K562 (cell line): Measurements from ENCODE around the gene ENTPD5. TPM values are rescaled to one million over a fixed set of nuclear protein-coding genes. Genes with fewer than 3 reads are reported as not detected.

ENCODE experiments used
- ATAC-seq: fragments of 200-7000 bp; cut with Tn5 transposase; 3 replicates; pipeline ENCODE4 v1.9.1; 2020; ENCODE audit warnings: moderate library complexity
- BruUV-seq: library from RNA; stranded (reverse); fragments of 400-500 nt; replicated peaks from 2 replicates; lab custom pipeline; 2021; lab: Mats Ljungman, UMichigan
- CTCF ChIA-PET: fragments of 300-600 bp; formaldehyde crosslinking; extraction: SDS; loops from one replicate; lab custom pipeline; 2021; ENCODE audit warnings: low intra/inter-chr PET ratio; lab: Yijun Ruan, JAX
- POLR2A ChIA-PET: fragments of 300-600, 350-650 bp; sonication (Branson Sonifier 250); formaldehyde crosslinking; extraction: SDS; loops from one replicate; lab custom pipeline; 2021; ENCODE audit warnings: antibody characterized with exemption, inconsistent platforms; lab: Yijun Ruan, JAX
- DNase-seq, 4 experiments: peaks; one replicate each; pipeline versions ENCODE4 v3.0.0 to v3.0.0-alpha.2; 2011 to 2018; ENCODE audit warnings: low spot score in 3 of 4, mixed read lengths in 3 of 4; ENCODE audit errors: extremely low read depth in 1 of 4
- FAIRE-seq: peaks from 2 replicates; lab custom pipeline; 2011; peaks lifted over from hg19 to GRCh38; lab: Jason Lieb, UNC
- H2AFZ ChIP-seq: 2 replicates; pipeline ENCODE4 v1.6.0; 2011; ENCODE audit warnings: low read depth, low read length, control low read depth, inconsistent platforms
- H3K27ac ChIP-seq: fragments of 200-600 bp; 3 replicates; pipeline ENCODE4 v1.8.0; 2011; ENCODE audit warnings: low read depth, mild to moderate bottlenecking, control low read depth, inconsistent platforms, low read length, moderate library complexity, mixed read lengths; ENCODE audit errors: extremely low read depth
- H3K27me3 ChIP-seq, 2 experiments: fragments of 300-600 bp in 1 of 2; 2 replicates in 1 of 2; 3 replicates in 1 of 2; pipeline versions ENCODE4 v1.6.0 to v1.8.0; 2011; ENCODE audit warnings: inconsistent platforms in 2 of 2, low read length in 2 of 2, mild to moderate bottlenecking in 1 of 2, mixed read lengths in 1 of 2, moderate library complexity in 1 of 2; ENCODE audit not compliant: control insufficient read depth in 2 of 2, insufficient read depth in 2 of 2
- H3K36me3 ChIP-seq: fragments of 300-600 bp; 3 replicates; pipeline ENCODE4 v1.8.0; 2011; ENCODE audit warnings: mild to moderate bottlenecking, low read length, inconsistent platforms; ENCODE audit not compliant: control insufficient read depth, insufficient read depth
- H3K4me1 ChIP-seq, 2 experiments: fragments of 200-600 bp in 1 of 2; replicated peaks in 1 of 2; 2 replicates in 1 of 2; 3 replicates in 1 of 2; pipeline versions ENCODE4 v1.5.1 to v1.8.0; 2011; ENCODE audit warnings: inconsistent platforms in 2 of 2, low read length in 2 of 2, mild to moderate bottlenecking in 1 of 2, mixed read lengths in 1 of 2, moderate library complexity in 1 of 2; ENCODE audit not compliant: control insufficient read depth in 2 of 2, insufficient read depth in 2 of 2
- H3K4me2 ChIP-seq: 2 replicates; pipeline ENCODE4 v1.6.1; 2011; ENCODE audit warnings: low read length, control low read depth, inconsistent platforms, mixed read lengths; ENCODE audit not compliant: insufficient read depth
- H3K4me3 ChIP-seq: fragments of 200-600 bp; sonication (generic), shearing (Covaris generic); 2 replicates; pipeline ENCODE4 v1.5.1; 2016; ENCODE audit warnings: control low read depth, inconsistent platforms
- H3K79me2 ChIP-seq: fragments of 200-600 bp; 3 replicates; pipeline ENCODE4 v1.8.0; 2011; ENCODE audit warnings: low read length, inconsistent platforms; ENCODE audit not compliant: control insufficient read depth, insufficient read depth
- H3K9ac ChIP-seq, 2 experiments: 2 replicates each; pipeline versions ENCODE4 v1.6.0 to v1.6.1; 2011; ENCODE audit warnings: low read depth in 2 of 2, low read length in 2 of 2, control low read depth in 1 of 2, inconsistent platforms in 1 of 2, mild to moderate bottlenecking in 1 of 2, mixed read lengths in 1 of 2; ENCODE audit not compliant: insufficient read depth in 1 of 2
- H3K9me1 ChIP-seq: one replicate; pipeline ENCODE4 v1.6.0; 2011; ENCODE audit warnings: inconsistent platforms, mild to moderate bottlenecking, low read length, moderate library complexity; ENCODE audit not compliant: control insufficient read depth, insufficient read depth
- H3K9me3 ChIP-seq: replicated peaks from 2 replicates; pipeline ENCODE4 v1.5.1; 2011; ENCODE audit warnings: low read depth, low read length, inconsistent platforms; ENCODE audit not compliant: control insufficient read depth, insufficient read depth
- H4K20me1 ChIP-seq: replicated peaks from 2 replicates; pipeline ENCODE4 v1.6.1; 2011; ENCODE audit warnings: low read length, inconsistent platforms, mixed read lengths; ENCODE audit not compliant: control insufficient read depth, insufficient read depth
- CEBPB ChIP-seq: fragments of 450-650 bp; IDR thresholded peaks from 2 replicates; pipeline ENCODE4 v1.6.1; 2016; ENCODE audit warnings: missing genetic modification characterization, missing compliant biosample characterization
- MBD2 ChIP-seq: sonication (generic); IDR thresholded peaks from 2 replicates; pipeline ENCODE4 v1.6.1; 2016; ENCODE audit warnings: low read depth, borderline replicate concordance
- NFXL1 ChIP-seq: fragments of 450-650 bp; formaldehyde crosslinking; IDR thresholded peaks from 2 replicates; pipeline ENCODE4 v1.4.0; 2021; ENCODE audit warnings: mild to moderate bottlenecking
- SNRNP70 ChIP-seq: fragments of 200-400 bp; formaldehyde crosslinking; optimal IDR thresholded peaks from 2 replicates; pipeline ENCODE3; 2017; ENCODE audit warnings: low read depth, low read length
- ZFP36 ChIP-seq: fragments of 150-350 bp; IDR thresholded peaks from 2 replicates; pipeline ENCODE4 v1.6.1; 2018; ENCODE audit warnings: low read length, low read depth; ENCODE audit not compliant: partially characterized antibody
- WGBS: fragments of 100-300 bp; shearing (Covaris generic); methylation state at CpG from one replicate; pipeline ENCODE4 v1.1.6; 2016; ENCODE audit warnings: low coverage, mixed read lengths; ENCODE audit not compliant: insufficient coverage; ENCODE audit errors: missing lambda C conversion rate; 5-methylcytosine and 5-hydroxymethylcytosine counted together
- in situ Hi-C: fragments of 300-500 bp; cut with MboI; formaldehyde crosslinking; loops from 4 replicates; pipeline ENCODE4 v1.15.0; 2018; ENCODE audit warnings: inconsistent platforms, mixed read lengths
- intact Hi-C: fragments of 100-400 bp; cut with micrococcal nuclease; formaldehyde crosslinking; loops from 2 replicates; pipeline ENCODE4 v1.14.2; 2022
- polyA plus RNA-seq, 8 experiments: library from polyadenylated mRNA; depleted of rRNA in 4 of 8; stranded (reverse) in 5 of 8; unstranded in 3 of 8; fragments of >200 nt; fragmentation: Nextera tagmentation in 2 of 8; fragmentation: Illumina TruSeq in 1 of 8; extraction: Ambion mirVana in 2 of 8; extraction: Trizol in 1 of 8; gene quantifications; 2 replicates each; pipeline versions ENCODE4 v1.2.1 to v1.2.3, GENCODE V29; 2011 to 2014; ENCODE audit warnings: inconsistent platforms in 1 of 8, missing spikeins in 1 of 8
- total RNA-seq, 7 experiments: library from RNA; depleted of rRNA in 6 of 7; stranded (reverse); fragments of >200 nt in 6 of 7; fragmentation: Illumina TruSeq in 2 of 7; extraction: Trizol in 2 of 7; gene quantifications; 2 replicates each; pipeline versions ENCODE4 v1.2.1 to v1.2.3, GENCODE V29; 2011 to 2021; ENCODE audit warnings: low replicate concordance in 1 of 7
- TF ChIP-seq, protein P1 (sequence below): fragments of 250-450 bp; sonication (Bioruptor Pico); IDR thresholded peaks from 2 replicates; pipeline ENCODE4 v1.4.0; 2020
- TF ChIP-seq, protein P2 (sequence below): fragments of 250-450 bp; sonication (Bioruptor Pico); IDR thresholded peaks from 2 replicates; pipeline ENCODE4 v1.4.0; 2020; ENCODE audit warnings: borderline replicate concordance
- TF ChIP-seq, protein P3 (sequence below), 2 experiments: fragments of 200-800 bp in 1 of 2; sonication (Bioruptor generic) in 1 of 2; sonication (generic) in 1 of 2; formaldehyde crosslinking in 1 of 2; IDR thresholded peaks in 1 of 2; conservative IDR thresholded peaks in 1 of 2; 2 replicates each; pipeline versions ENCODE4 v1.5.0 to v1.6.1; 2016 to 2020; ENCODE audit warnings: missing compliant biosample characterization in 1 of 2, missing genetic modification characterization in 1 of 2, missing genetic modification reagents in 1 of 2
- TF ChIP-seq, protein P4 (sequence below): fragments of 450-650 bp; IDR thresholded peaks from 2 replicates; pipeline ENCODE4 v1.6.1; 2016; ENCODE audit warnings: borderline replicate concordance
- TF ChIP-seq, protein P5 (sequence below), 2 experiments: fragments of 450-650 bp in 1 of 2; sonication (generic) in 1 of 2; formaldehyde crosslinking; conservative IDR thresholded peaks; 2 replicates each; pipeline versions ENCODE4 v1.4.0 to v1.8.1; 2020 to 2022; ENCODE audit warnings: mild to moderate bottlenecking in 1 of 2, missing genetic modification reagents in 1 of 2
- TF ChIP-seq, protein P6 (sequence below): fragments of 250-450 bp; sonication (Bioruptor Pico); IDR thresholded peaks from 2 replicates; pipeline ENCODE4 v1.9.0; 2021; ENCODE audit warnings: mild to moderate bottlenecking

The ENTPD5 gene
- total and polyA plus RNA-seq, 9 of the 15 experiments (the other 6 are each of a cell fraction or from before 2014, with no cell fraction given), result 2.7 to 15.3 (median 10.3) TPM

DNA sequence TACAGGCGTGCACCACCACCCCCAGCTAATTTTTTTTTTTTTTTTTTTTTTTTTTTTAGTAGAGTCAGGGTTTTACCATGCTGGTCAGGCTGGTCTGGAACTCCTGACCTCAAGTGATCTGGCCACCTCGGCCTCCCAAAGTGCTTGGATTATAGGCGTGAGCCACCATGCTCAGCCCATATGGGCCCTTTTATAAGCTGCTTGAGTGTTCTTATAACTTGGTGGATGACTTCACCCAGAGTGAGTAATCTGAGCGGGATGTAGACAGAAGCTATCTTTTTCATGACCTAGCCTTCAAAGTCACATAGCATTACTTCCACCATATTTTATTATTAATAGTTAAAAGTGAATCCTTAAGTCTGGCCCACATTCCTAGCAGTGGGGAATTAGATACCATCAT lies 16.5 kb upstream of the ENTPD5 start:
- no peak for FAIRE-seq
- Histone ChIP-seq H3K4me2 (no peak overlapping the region), H3K9me1 (no peaks in the 10 kb centered on the region), H3K27me3 (no peaks in the 10 kb centered on the region), H3K9me3 (no peaks in the 10 kb centered on the region), H3K4me1 (no peaks in the 10 kb centered on the region), H3K36me3 (no peaks in the 10 kb centered on the region), H3K79me2 (no peaks in the 10 kb centered on the region), H2AFZ (no peak overlapping the region), H4K20me1 (no peaks in the 10 kb centered on the region), H3K4me3 (no peak overlapping the region), H3K27ac (no peak overlapping the region), H3K9ac (no peak overlapping the region)
- CTCF ChIA-PET, result no interaction called here
- ATAC-seq, result no peak
- BruUV-seq, result no TSS peak
- TF ChIP-seq MBD2 (no peak), CEBPB (tag) (no peak), ZFP36 (no peak), NFXL1 (CRISPR knock-in tag) (no peak), SNRNP70 (no peak)
- TF ChIP-seq, protein P1, sequence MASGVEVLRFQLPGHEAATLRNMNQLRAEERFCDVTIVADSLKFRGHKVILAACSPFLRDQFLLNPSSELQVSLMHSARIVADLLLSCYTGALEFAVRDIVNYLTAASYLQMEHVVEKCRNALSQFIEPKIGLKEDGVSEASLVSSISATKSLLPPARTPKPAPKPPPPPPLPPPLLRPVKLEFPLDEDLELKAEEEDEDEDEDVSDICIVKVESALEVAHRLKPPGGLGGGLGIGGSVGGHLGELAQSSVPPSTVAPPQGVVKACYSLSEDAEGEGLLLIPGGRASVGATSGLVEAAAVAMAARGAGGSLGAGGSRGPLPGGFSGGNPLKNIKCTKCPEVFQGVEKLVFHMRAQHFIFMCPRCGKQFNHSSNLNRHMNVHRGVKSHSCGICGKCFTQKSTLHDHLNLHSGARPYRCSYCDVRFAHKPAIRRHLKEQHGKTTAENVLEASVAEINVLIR (CRISPR knock-in tag), result no peak
- TF ChIP-seq, protein P2, sequence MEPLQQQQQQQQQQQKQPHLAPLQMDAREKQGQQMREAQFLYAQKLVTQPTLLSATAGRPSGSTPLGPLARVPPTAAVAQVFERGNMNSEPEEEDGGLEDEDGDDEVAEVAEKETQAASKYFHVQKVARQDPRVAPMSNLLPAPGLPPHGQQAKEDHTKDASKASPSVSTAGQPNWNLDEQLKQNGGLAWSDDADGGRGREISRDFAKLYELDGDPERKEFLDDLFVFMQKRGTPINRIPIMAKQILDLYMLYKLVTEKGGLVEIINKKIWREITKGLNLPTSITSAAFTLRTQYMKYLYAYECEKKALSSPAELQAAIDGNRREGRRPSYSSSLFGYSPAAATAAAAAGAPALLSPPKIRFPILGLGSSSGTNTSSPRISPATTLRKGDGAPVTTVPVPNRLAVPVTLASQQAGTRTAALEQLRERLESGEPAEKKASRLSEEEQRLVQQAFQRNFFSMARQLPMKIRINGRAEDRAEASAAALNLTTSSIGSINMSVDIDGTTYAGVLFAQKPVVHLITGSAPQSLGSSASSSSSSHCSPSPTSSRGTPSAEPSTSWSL (CRISPR knock-in tag), result no peak
- TF ChIP-seq, protein P3, sequence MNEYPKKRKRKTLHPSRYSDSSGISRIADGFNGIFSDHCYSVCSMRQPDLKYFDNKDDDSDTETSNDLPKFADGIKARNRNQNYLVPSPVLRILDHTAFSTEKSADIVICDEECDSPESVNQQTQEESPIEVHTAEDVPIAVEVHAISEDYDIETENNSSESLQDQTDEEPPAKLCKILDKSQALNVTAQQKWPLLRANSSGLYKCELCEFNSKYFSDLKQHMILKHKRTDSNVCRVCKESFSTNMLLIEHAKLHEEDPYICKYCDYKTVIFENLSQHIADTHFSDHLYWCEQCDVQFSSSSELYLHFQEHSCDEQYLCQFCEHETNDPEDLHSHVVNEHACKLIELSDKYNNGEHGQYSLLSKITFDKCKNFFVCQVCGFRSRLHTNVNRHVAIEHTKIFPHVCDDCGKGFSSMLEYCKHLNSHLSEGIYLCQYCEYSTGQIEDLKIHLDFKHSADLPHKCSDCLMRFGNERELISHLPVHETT (CRISPR knock-in tag; conservative IDR thresholded peaks at IDR 0.05 in 1 of 2, IDR thresholded peaks at IDR 0.05 in 1 of 2), result no peak
- TF ChIP-seq, protein P4, sequence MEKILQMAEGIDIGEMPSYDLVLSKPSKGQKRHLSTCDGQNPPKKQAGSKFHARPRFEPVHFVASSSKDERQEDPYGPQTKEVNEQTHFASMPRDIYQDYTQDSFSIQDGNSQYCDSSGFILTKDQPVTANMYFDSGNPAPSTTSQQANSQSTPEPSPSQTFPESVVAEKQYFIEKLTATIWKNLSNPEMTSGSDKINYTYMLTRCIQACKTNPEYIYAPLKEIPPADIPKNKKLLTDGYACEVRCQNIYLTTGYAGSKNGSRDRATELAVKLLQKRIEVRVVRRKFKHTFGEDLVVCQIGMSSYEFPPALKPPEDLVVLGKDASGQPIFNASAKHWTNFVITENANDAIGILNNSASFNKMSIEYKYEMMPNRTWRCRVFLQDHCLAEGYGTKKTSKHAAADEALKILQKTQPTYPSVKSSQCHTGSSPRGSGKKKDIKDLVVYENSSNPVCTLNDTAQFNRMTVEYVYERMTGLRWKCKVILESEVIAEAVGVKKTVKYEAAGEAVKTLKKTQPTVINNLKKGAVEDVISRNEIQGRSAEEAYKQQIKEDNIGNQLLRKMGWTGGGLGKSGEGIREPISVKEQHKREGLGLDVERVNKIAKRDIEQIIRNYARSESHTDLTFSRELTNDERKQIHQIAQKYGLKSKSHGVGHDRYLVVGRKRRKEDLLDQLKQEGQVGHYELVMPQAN, result no peak
- TF ChIP-seq, protein P5, sequence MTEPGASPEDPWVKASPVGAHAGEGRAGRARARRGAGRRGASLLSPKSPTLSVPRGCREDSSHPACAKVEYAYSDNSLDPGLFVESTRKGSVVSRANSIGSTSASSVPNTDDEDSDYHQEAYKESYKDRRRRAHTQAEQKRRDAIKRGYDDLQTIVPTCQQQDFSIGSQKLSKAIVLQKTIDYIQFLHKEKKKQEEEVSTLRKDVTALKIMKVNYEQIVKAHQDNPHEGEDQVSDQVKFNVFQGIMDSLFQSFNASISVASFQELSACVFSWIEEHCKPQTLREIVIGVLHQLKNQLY (CRISPR knock-in tag; conservative IDR thresholded peaks at IDR 0.05), result no peak
- TF ChIP-seq, protein P6, sequence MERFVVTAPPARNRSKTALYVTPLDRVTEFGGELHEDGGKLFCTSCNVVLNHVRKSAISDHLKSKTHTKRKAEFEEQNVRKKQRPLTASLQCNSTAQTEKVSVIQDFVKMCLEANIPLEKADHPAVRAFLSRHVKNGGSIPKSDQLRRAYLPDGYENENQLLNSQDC (CRISPR knock-in tag), result no peak
- 74% methylated on average over 3 of the region's 4 CpGs for WGBS
- in situ Hi-C loops (no loop called here), intact Hi-C loops (loop anchor here (5.0 kb wide), 1 partner anchor 208 kb away; no protein-coding TSS in a partner anchor)
- POLR2A ChIA-PET, result interaction anchor here (0.8 kb wide), 1 partner anchor 14 kb away, joined by 3 read pairs; no protein-coding TSS in a partner anchor
- DNase-seq, result no peak
